ENCODE measurements around the gene C1orf159. TPM values are rescaled to one million over a fixed set of nuclear protein-coding genes. Genes with fewer than 3 reads are reported as not detected.
A peak's percentile ranks its signal among the peaks of the same experiment; 100 is the strongest.

The C1orf159 gene
- total RNA-seq, 2 donors from 2014 or later: 8.8 to 13.2 TPM

DNA sequence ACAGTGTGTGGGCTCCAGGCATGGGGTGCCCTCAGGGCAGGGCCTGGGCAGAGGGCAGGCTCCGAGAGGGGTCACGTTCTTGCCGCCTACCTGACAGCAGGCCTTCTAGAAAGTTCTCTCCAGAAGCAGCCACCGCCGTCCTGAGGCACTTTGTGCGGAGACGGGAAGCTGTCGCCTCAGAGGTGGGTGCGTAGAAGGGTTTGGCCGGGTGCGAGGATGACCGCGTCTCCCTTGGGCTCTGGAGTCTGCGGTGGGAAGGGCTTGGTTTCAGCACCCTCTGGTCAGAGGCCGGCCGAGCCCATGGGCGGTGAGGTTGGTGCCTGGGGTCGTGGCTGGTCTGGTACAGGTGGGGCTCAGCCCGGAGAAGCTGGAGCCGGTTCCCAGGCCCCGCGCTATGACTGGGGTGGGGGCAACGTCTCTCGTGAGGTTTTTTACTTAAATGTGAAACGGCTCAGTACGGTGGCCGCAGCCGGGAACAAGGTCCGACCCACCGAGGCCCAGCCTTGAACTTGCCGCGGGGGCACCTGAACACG, 47.7 kb upstream of the C1orf159 start:
- no peaks in the 10 kb centered on the region for H3K36me3 ChIP-seq (replicated peaks in 1 of 2; ENCODE audit: insufficient read depth in 1 of 2, low read depth in 2 of 2)
- ATAC-seq: peak; percentile 1
- H3K27me3 ChIP-seq: no peaks in the 10 kb centered on the region
- peak in 1 of 4 donors; percentile 36 for DNase-seq
- peaks cover 57% of the 10 kb centered on the region for H3K4me1 ChIP-seq
- intact Hi-C loops (cut with DNase I): no loop called here
- H3K9me3 ChIP-seq: no peaks in the 10 kb centered on the region
- peak overlapping the region; percentile 89 to 97 (median 94) for H3K27ac ChIP-seq
- 0 to 11% methylated on average over 11 to 33 of the region's 33 CpGs for WGBS, 2 donors
- peak overlapping the region; percentile 40 to 61 for H3K4me3 ChIP-seq
- TF ChIP-seq CTCF (IDR thresholded peaks at IDR 0.05) (no peak), POLR2A (IDR thresholded peaks at IDR 0.05) (no peak)

GRCh38 chr1:1162597-1163537, 47.0 kb upstream of the C1orf159 start:
- 17 to 20% methylated on average over 3 to 63 of the region's 73 CpGs for whole genome bisulfite sequencing, 2 donors
- H3K27ac ChIP-seq: peak overlapping the region; percentile 89 to 97 (median 94)
- ATAC-seq: peak; percentile 72
- no peaks in the 10 kb centered on the region for H3K36me3 ChIP-seq (replicated peaks in 1 of 2; ENCODE audit: insufficient read depth in 1 of 2, low read depth in 2 of 2)
- peak; percentile 89 to 96 (median 95) for DNase-seq
- no peaks in the 10 kb centered on the region for H3K27me3 ChIP-seq
- TF ChIP-seq POLR2A (IDR thresholded peaks at IDR 0.05) (peak; percentile 93 to 98 (median 97)), CTCF (IDR thresholded peaks at IDR 0.05) (no peak)
- H3K9me3 ChIP-seq: no peaks in the 10 kb centered on the region
- intact Hi-C loops (cut with DNase I): no loop called here
- peaks cover 57% of the 10 kb centered on the region for H3K4me1 ChIP-seq
- peak overlapping the region; percentile 40 to 61 for H3K4me3 ChIP-seq

DNA sequence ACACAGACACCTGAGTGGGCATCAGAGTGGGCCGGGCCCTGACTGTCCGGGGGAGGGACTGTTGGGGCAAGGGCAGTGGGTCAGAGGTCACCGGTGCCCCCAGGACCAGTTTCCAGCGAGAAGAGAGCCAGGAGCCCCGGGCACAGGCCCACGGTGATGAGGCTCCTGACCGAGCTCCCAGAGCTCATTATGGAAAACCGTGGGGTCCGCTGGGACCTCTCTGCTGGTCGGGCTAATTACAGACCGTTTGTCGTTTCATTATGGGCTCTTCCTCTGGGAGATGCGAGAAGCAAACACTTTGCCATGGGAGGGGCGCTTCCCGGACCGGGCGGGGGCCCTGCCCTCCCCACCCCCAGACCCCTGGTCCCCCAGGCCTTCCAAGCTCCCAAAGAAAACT, 45.8 kb upstream of the C1orf159 start:
- H3K9me3 ChIP-seq: no peaks in the 10 kb centered on the region
- no peaks in the 10 kb centered on the region for H3K36me3 ChIP-seq (replicated peaks in 1 of 2; ENCODE audit: insufficient read depth in 1 of 2, low read depth in 2 of 2)
- WGBS, 2 donors: 80% methylated on average over 1 to 17 of the region's 17 CpGs
- peak overlapping the region; percentile 89 to 97 (median 94) for H3K27ac ChIP-seq
- TF ChIP-seq POLR2A (IDR thresholded peaks at IDR 0.05) (no peak), CTCF (IDR thresholded peaks at IDR 0.05) (no peak)
- peaks cover 49% of the 10 kb centered on the region for H3K4me1 ChIP-seq
- H3K4me3 ChIP-seq: no peak overlapping the region
- DNase-seq (no peak), ATAC-seq (no peak)
- no peaks in the 10 kb centered on the region for H3K27me3 ChIP-seq
- intact Hi-C loops (cut with DNase I): no loop called here

GRCh38 chr1:1161078-1161682, 45.3 kb upstream of the C1orf159 start:
- intact Hi-C loops (cut with DNase I): no loop called here
- TF ChIP-seq CTCF (IDR thresholded peaks at IDR 0.05) (no peak), POLR2A (IDR thresholded peaks at IDR 0.05) (no peak)
- 86 to 89% methylated on average over 9 to 29 of the region's 29 CpGs for WGBS, 2 donors

More at GRCh38 chr1:1161078-1161682, 45.3 kb upstream of the C1orf159 start:
- Histone ChIP-seq H3K4me1 (peaks cover 46% of the 10 kb centered on the region), H3K9me3 (no peaks in the 10 kb centered on the region), H3K27me3 (no peaks in the 10 kb centered on the region), H3K36me3 (replicated peaks in 1 of 2; ENCODE audit: insufficient read depth in 1 of 2, low read depth in 2 of 2) (no peaks in the 10 kb centered on the region), H3K27ac (peak overlapping the region in 3 of 4 donors; percentile 89 to 97 (median 95)), H3K4me3 (no peak overlapping the region)
- no peak for DNase-seq
- ATAC-seq: no peak
